ENCODE measurements around the gene KAT6B. TPM values are rescaled to one million over a fixed set of nuclear protein-coding genes. Genes with fewer than 3 reads are reported as not detected.

The KAT6B gene
- total RNA-seq, 1 donor from 2014 or later = 24.6 TPM

DNA sequence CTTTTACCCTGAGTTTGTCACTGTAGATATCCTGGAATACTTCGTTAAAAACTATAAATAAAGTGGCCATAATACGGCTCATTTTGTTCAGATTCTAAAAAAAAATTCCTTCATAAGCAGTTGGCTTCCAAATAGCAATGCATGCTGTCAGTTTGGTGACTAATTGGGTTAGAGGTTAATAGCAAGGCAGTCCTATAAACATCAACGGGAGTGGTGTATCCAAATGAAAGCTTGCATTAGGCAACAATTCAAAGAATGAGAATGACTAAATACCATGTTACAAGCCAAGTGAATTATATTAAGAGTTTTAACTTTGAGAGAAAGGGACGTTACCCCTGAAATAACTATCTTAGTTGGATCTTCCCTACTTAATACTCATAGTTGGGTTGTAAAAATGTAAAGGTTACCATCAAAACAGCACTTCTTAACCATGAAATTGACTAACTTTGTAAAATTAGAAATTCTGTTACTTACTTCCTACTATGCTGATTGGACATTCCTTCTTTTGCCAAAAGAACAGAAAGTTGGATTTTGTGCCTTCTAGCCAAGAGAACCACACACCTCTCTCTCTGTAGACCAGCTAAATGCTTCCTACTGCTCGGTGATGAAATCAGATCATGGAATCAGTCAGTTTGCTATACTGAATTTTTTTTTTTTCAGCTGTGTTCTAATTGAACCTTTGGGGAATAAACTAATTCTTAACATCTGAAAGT is 98.0 kb downstream of the KAT6B start:
- H3K27ac Mint-ChIP-seq = no peak overlapping the region
- peaks cover 10% of the 10 kb centered on the region for H3K36me3 Mint-ChIP-seq (ENCODE audit: low read depth)

DNA sequence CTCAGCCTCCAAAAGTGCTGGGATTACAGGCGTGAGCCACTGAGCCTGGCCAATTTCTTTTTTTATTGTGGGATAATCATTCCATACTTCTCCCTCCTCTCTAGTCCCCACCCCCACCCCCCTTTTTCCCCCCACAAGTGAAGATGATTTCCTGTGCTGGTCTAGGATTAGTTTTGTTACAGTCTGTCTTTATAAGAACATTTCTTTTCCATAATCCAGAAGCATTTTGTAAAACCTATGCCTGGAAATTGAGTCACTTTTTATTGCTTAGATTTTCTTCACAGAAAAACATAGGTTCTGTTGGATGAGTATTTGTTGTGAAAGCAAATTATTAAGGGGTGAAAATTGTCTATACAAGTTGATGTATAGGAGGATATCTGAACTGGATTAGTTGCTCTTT is 98.9 kb downstream of the KAT6B start:
- intact Hi-C loops (cut with micrococcal nuclease) = no loop called here
- H3K4me1 Mint-ChIP-seq (ENCODE audit: low read depth) = peaks cover 18% of the 10 kb centered on the region
- no peaks in the 10 kb centered on the region for H3K27me3 Mint-ChIP-seq (ENCODE audit: insufficient read depth)
- peaks cover 6% of the 10 kb centered on the region for H3K36me3 Mint-ChIP-seq (ENCODE audit: low read depth)
- peaks cover 3% of the 10 kb centered on the region for H3K9me3 Mint-ChIP-seq
- DNase-seq (ENCODE audit: low spot score) = no peak
- no peak overlapping the region for H3K27ac Mint-ChIP-seq
- H3K4me3 Mint-ChIP-seq = no peak overlapping the region

More for the DNA sequence above, 98.0 kb downstream of the KAT6B start:
- no peaks in the 10 kb centered on the region for H3K27me3 Mint-ChIP-seq (ENCODE audit: insufficient read depth)
- H3K4me1 Mint-ChIP-seq (ENCODE audit: low read depth) = peaks cover 18% of the 10 kb centered on the region
- H3K9me3 Mint-ChIP-seq = peaks cover 12% of the 10 kb centered on the region
- H3K4me3 Mint-ChIP-seq = no peak overlapping the region
- intact Hi-C loops (cut with micrococcal nuclease) = no loop called here
- DNase-seq (ENCODE audit: low spot score) = no peak

DNA sequence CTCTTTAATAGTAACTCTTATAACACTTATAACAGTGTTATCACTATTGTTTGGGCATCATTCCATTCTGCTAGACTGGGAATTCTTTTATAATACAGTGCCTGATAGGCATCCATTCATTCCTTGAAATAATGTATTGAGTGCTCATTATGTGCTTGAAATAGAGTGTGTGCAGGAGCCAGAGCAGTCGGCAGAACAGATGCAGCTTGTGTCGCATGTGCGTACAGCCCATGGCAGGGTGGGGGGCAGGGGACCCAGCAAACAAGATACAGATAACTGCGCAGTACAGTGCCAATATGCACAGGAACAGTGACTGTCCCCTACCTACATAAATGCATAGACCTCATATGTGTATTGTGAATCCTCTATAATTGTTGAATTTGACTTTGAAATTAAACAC is 99.3 kb downstream of the KAT6B start:
- Mint-ChIP-seq H3K4me1 (ENCODE audit: low read depth) (peaks cover 18% of the 10 kb centered on the region), H3K36me3 (ENCODE audit: low read depth) (peaks cover 2% of the 10 kb centered on the region), H3K9me3 (no peaks in the 10 kb centered on the region), H3K4me3 (no peak overlapping the region), H3K27ac (no peak overlapping the region), H3K27me3 (ENCODE audit: insufficient read depth) (no peaks in the 10 kb centered on the region)
- DNase-seq (ENCODE audit: low spot score) = no peak
- intact Hi-C loops (cut with micrococcal nuclease) = no loop called here

DNA sequence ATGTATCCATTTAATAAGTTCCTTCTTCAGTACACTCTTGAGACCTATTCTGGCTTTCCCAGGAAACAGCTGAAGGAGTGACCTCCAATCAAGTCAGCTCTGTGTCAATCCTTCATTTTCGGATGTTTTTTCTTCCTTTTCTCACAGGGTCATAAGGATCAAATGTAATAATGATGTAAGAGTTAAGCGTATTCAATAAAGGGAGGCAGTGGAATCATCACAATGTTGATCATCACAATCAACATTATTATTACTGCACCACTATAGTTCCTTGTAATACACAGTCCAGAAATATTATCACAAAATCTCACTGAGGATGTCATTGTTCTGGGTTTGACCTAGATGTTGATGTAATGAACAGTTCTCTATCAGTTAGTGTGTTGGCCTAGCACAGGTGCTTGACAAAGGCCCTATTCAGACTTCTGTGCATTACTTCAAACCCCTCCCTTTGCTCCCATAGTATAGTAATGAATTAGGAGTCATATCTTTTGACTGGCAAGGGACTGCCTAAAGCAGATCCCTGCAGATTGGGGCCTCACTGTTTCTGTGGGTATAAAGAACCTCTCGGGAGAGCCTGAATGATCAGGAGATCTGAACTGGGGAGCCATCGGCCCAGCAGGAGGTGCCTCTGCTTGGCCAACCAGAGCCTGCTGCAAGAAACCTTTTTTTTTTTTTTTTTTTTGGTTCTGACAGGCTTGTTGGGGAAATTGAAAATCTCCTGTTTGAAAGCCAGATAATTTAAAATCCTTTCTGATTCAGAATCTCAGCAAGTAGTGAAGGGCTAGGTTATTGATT is 100.6 kb downstream of the KAT6B start:
- H3K9me3 Mint-ChIP-seq = no peaks in the 10 kb centered on the region
- no peak overlapping the region for H3K4me3 Mint-ChIP-seq
- no peaks in the 10 kb centered on the region for H3K27me3 Mint-ChIP-seq (ENCODE audit: insufficient read depth)
- no peak overlapping the region for H3K27ac Mint-ChIP-seq
- DNase-seq (ENCODE audit: low spot score) = no peak
- H3K36me3 Mint-ChIP-seq (ENCODE audit: low read depth) = peaks cover 2% of the 10 kb centered on the region
- intact Hi-C loops (cut with micrococcal nuclease) = no loop called here
- peaks cover 18% of the 10 kb centered on the region for H3K4me1 Mint-ChIP-seq (ENCODE audit: low read depth)

DNA sequence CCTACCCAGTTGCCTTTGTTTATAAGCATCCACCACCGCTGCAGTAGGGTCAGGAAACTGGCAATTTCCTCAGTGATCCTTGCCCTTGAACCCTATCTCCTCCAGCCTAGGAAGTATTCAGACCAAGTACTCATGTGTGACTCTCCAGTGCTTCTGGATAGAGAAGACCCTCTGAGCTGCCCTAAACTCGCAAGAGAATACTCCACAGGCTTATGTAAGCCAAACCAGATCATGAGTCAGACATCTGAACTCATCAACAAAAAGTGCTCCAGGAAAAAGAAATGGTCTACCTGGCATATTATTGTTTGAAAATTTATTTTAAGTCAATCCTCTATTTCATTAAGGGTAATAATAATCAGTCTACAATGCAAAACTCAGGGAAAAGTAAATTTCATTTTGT is 101.3 kb downstream of the KAT6B start:
- no peak for DNase-seq (ENCODE audit: low spot score)
- Mint-ChIP-seq H3K4me1 (ENCODE audit: low read depth) (peaks cover 17% of the 10 kb centered on the region), H3K4me3 (no peak overlapping the region), H3K27ac (no peak overlapping the region), H3K27me3 (ENCODE audit: insufficient read depth) (no peaks in the 10 kb centered on the region), H3K9me3 (no peaks in the 10 kb centered on the region), H3K36me3 (ENCODE audit: low read depth) (peaks cover 2% of the 10 kb centered on the region)
- intact Hi-C loops (cut with micrococcal nuclease) = no loop called here

DNA sequence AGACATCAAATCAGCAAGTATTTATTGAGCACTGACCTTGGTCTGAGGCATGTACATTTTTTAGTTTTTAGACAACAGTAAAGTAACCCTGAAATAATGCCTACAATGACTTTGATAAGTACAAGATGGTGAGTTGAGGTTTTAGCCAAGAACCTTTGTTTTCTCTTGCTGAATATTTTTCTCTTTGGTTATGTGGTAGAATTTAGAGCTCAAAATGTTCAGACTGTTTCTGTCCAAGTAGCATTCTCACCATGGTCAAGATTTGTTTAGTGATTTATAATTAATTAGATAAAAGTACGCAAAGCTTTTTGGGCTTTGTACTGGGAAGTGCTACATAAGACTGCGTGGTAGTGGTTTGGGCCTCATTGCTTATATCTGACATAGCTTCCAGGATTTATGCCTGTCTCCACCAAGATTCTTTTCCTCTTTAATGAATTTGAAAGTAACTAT is 102.4 kb downstream of the KAT6B start:
- Mint-ChIP-seq H3K4me1 (ENCODE audit: low read depth) (peaks cover 6% of the 10 kb centered on the region), H3K4me3 (no peak overlapping the region), H3K9me3 (no peaks in the 10 kb centered on the region), H3K27ac (no peak overlapping the region), H3K27me3 (ENCODE audit: insufficient read depth) (no peaks in the 10 kb centered on the region), H3K36me3 (ENCODE audit: low read depth) (peaks cover 2% of the 10 kb centered on the region)
- intact Hi-C loops (cut with micrococcal nuclease) = no loop called here
- DNase-seq (ENCODE audit: low spot score) = no peak

DNA sequence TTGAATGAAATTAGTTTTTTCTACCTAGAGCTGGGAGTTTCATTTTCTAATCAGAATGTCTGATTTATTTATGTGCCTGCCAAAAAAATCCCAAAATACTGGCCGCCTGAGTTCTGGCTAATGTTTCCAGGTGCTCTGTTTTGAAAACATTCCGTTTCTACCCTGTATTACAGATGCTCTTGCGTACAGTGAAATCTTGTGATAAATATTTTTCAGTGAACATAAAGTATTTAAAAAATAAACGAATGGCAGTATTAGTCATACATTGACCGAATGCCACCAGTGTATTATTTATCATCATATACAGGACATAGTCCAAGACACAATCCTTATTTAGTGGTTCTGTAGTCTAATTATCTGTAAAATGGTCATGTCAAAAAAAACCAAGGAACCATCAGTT is 102.8 kb downstream of the KAT6B start:
- Mint-ChIP-seq H3K27ac (no peak overlapping the region), H3K9me3 (no peaks in the 10 kb centered on the region), H3K27me3 (ENCODE audit: insufficient read depth) (no peaks in the 10 kb centered on the region), H3K4me1 (ENCODE audit: low read depth) (peaks cover 4% of the 10 kb centered on the region), H3K4me3 (no peak overlapping the region), H3K36me3 (ENCODE audit: low read depth) (peaks cover 2% of the 10 kb centered on the region)
- intact Hi-C loops (cut with micrococcal nuclease) = no loop called here
- no peak for DNase-seq (ENCODE audit: low spot score)

DNA sequence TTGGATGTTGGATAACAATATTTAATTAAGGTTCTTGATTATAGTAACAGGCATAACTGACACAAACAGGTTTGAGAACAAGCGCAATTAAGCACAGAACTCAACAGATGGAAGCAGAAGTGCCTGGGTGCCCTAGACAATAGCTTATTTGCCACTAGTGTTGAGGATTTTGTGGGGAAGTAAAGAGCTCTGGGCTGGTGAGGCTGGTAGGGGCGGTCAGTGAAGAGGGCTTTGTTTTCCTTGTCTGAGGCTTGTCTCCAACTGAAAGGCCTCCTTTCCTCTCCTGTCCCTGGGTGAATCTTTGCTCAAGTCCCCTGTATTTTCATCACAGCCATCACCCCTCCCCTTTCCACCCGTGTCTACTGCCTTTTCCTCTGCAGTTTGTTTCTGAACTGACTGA is 104.6 kb downstream of the KAT6B start:
- Mint-ChIP-seq H3K27me3 (ENCODE audit: insufficient read depth) (no peaks in the 10 kb centered on the region), H3K27ac (no peak overlapping the region), H3K4me3 (no peak overlapping the region), H3K4me1 (ENCODE audit: low read depth) (peaks cover 4% of the 10 kb centered on the region), H3K36me3 (ENCODE audit: low read depth) (peaks cover 2% of the 10 kb centered on the region), H3K9me3 (no peaks in the 10 kb centered on the region)
- DNase-seq (ENCODE audit: low spot score) = no peak
- intact Hi-C loops (cut with micrococcal nuclease) = no loop called here

DNA sequence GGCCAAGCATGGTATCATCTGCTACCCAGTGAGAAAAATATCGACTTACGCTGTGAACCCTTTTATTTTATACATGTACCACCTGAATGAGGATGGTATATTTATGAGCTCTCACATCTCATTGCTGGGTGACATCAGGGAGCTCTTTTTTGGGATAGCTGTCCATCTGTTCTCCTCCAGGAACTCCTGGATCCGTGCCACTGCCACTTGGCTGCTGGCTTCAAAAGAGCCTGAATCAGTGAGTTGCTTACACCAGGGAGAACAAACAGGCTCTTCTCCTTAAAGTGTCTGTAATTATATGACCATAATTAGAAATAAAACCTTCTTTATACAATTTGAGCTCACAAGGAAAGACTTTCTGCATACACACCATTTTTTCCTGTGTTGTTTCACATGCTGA is 106.2 kb downstream of the KAT6B start:
- H3K27me3 Mint-ChIP-seq (ENCODE audit: insufficient read depth) = no peaks in the 10 kb centered on the region
- no peak overlapping the region for H3K4me3 Mint-ChIP-seq
- intact Hi-C loops (cut with micrococcal nuclease) = no loop called here

DNA sequence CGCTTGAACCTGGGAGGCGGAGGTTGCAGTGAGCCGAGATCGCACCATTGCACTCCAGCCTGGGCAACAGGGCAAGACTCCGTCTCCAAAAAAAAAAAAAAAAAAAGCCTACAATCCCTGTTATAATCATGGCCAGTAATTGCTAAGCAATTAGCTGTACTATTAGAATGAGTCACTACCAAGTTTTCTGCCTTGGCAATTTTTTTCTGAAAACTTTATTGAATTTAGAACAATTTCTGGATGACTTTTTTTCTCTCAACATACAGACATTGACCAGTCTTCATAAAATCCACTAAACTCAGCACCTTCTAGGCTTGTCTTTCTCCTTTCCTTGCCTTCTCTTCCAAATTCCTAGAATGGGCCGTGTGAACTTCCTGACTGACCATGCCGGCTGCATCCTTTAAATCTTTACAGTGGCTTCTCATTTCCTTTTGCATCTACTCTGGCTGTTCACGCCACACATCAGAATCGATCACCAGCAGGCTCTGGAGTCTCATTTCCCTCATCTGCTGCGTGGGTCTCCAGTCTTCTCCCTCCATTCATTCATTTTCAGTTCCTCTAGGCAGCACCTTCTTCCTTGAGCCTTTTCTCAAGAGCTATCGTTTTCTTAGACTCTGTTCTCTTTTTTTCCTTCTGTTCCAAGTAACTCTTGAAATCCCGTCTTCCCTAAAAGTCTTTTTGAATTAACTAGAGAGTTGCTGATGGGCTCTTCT is 107.9 kb downstream of the KAT6B start:
- Mint-ChIP-seq H3K36me3 (ENCODE audit: low read depth) (no peaks in the 10 kb centered on the region), H3K4me1 (ENCODE audit: low read depth) (no peaks in the 10 kb centered on the region), H3K27ac (no peak overlapping the region), H3K9me3 (no peaks in the 10 kb centered on the region), H3K27me3 (ENCODE audit: insufficient read depth) (no peaks in the 10 kb centered on the region), H3K4me3 (no peak overlapping the region)
- DNase-seq (ENCODE audit: low spot score) = no peak
- intact Hi-C loops (cut with micrococcal nuclease) = no loop called here

More for the DNA sequence above, 106.2 kb downstream of the KAT6B start:
- Mint-ChIP-seq H3K4me1 (ENCODE audit: low read depth) (peaks cover 2% of the 10 kb centered on the region), H3K9me3 (no peaks in the 10 kb centered on the region), H3K36me3 (ENCODE audit: low read depth) (peaks cover 1% of the 10 kb centered on the region), H3K27ac (no peak overlapping the region)
- DNase-seq (ENCODE audit: low spot score) = no peak

DNA sequence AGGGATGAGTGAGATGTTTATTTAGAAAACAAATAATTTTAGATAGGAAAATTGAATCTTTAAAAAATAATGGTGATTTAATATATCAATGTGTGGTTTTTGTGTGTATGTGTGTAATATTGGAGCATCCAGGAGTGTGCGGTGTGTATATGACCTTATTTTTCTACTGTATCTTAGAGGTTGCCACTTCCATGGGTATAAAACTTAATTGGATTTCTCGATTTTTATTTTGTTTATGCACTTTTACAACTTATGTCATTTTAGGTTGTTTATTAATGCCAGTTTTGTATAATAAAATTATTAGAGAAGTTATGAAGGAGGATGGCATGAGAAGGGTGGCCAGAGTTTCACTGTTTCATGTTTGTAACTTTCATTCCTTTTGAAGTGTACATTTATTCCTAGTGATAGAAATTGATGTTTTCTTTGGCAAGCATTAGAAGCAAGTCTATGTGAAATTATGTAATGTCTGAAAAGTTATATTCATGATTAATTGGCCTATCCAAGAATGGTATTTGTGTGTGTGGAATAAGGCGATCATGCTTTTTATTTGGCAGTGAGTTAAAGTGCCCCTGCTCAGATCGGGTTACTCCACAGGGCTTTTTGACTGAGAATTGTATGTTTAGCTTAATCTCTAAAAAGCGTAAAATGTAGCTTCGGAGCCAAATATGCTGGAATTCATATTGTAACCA is 110.3 kb downstream of the KAT6B start:
- Mint-ChIP-seq H3K27me3 (ENCODE audit: insufficient read depth) (no peaks in the 10 kb centered on the region), H3K4me1 (ENCODE audit: low read depth) (no peaks in the 10 kb centered on the region), H3K27ac (no peak overlapping the region), H3K4me3 (no peak overlapping the region), H3K36me3 (ENCODE audit: low read depth) (no peaks in the 10 kb centered on the region), H3K9me3 (no peaks in the 10 kb centered on the region)
- no peak for DNase-seq (ENCODE audit: low spot score)
- intact Hi-C loops (cut with micrococcal nuclease) = no loop called here

DNA sequence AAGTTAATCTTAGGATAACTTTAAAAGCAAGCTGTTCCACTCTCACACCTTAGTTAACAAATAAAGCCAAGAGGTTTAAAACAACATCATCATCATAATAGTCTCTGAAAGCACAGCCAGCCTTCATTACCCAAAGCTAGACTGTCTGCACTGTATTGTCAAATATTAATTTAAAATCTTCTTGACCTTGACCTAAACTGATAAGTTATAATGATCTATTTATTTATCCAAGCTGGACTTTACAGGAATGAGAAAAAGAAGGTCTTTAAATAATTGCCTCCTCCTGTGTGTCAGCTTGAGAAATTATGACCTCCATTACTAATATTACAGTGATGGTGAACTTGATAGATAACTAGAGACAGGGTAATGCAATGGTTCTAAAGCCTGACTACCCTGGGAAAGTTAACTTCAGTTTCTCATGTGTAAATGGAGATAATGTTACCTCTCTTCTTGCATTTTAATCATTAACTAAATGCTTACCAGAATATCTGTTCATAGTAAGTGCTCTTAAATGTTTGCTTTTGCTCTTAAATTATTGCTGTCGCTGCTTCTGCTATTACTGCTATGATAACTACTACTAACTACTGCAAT is 111.0 kb downstream of the KAT6B start:
- no peaks in the 10 kb centered on the region for H3K27me3 Mint-ChIP-seq (ENCODE audit: insufficient read depth)
- no peak overlapping the region for H3K27ac Mint-ChIP-seq
- intact Hi-C loops (cut with micrococcal nuclease) = no loop called here
- no peak overlapping the region for H3K4me3 Mint-ChIP-seq
- H3K4me1 Mint-ChIP-seq (ENCODE audit: low read depth) = no peaks in the 10 kb centered on the region
- DNase-seq (ENCODE audit: low spot score) = no peak
- H3K36me3 Mint-ChIP-seq (ENCODE audit: low read depth) = no peaks in the 10 kb centered on the region
- H3K9me3 Mint-ChIP-seq = no peaks in the 10 kb centered on the region

All from activated T-helper 1 cell treated with anti-CD3 and anti-CD28 coated beads, Interleukin-12 subunit alpha, Interleukin-12 subunit beta, Interleukin-2, Interleukin-4 antibody, amounts not matched to agents 30 ng/mL and 10 ng/mL and 1 ng/mL, durations not matched to agents 14 hours and 24 hours and 36 hours (primary cell).